Endothelial cell (in vitro differentiated cells): ENCODE measurements around the gene HDGFL2. TPM values are rescaled to one million over a fixed set of nuclear protein-coding genes. Genes with fewer than 3 reads are reported as not detected.

Source experiments
- DNase-seq: peaks from one replicate; pipeline ENCODE4 v3.0.0; 2021; ENCODE audit warnings: low spot score
- H3K27ac Mint-ChIP-seq: one replicate; pipeline ENCODE4 v1.8.0; 2021; ENCODE audit warnings: mixed read lengths, inconsistent platforms; ENCODE audit not compliant: unreplicated experiment
- H3K27me3 Mint-ChIP-seq: one replicate; pipeline ENCODE4 v1.8.0; 2021; ENCODE audit warnings: mild to moderate bottlenecking, moderate library complexity, mixed read lengths, inconsistent platforms; ENCODE audit not compliant: unreplicated experiment
- H3K36me3 Mint-ChIP-seq: one replicate; pipeline ENCODE4 v1.8.0; 2021; ENCODE audit warnings: mild to moderate bottlenecking, low read depth, mixed read lengths, inconsistent platforms; ENCODE audit not compliant: unreplicated experiment
- H3K4me1 Mint-ChIP-seq: one replicate; pipeline ENCODE4 v1.8.0; 2021; ENCODE audit warnings: mild to moderate bottlenecking, mixed read lengths, inconsistent platforms; ENCODE audit not compliant: unreplicated experiment
- H3K4me3 Mint-ChIP-seq: one replicate; pipeline ENCODE4 v1.8.0; 2021; ENCODE audit warnings: mild to moderate bottlenecking, mixed read lengths, inconsistent platforms; ENCODE audit not compliant: unreplicated experiment
- H3K9me3 Mint-ChIP-seq: one replicate; pipeline ENCODE4 v1.8.0; 2021; ENCODE audit warnings: mixed read lengths, inconsistent platforms; ENCODE audit not compliant: unreplicated experiment
- CTCF ChIP-seq: fragments of 200-600 bp; sonication (generic); IDR thresholded peaks from one replicate; pipeline ENCODE4 v1.5.0; 2021; ENCODE audit warnings: antibody characterized with exemption; ENCODE audit not compliant: unreplicated experiment
- total RNA-seq: library from RNA; stranded (reverse); fragmentation: NEBNext Ultra II Directional; extraction: Animal tissue kit (Norgen Biotek cat#: 25700); gene quantifications from one replicate; pipeline ENCODE4 v1.2.1, GENCODE V29; 2021; ENCODE audit not compliant: unreplicated experiment

Gene HDGFL2
- total RNA-seq, 1 donor from 2014 or later = 107 TPM

GRCh38 chr19:4507804-4508203 lies 35.7 kb downstream of the HDGFL2 start:
- no peak for TF ChIP-seq CTCF
- no peak for DNase-seq
- Mint-ChIP-seq H3K27ac (no peak overlapping the region), H3K9me3 (no peaks in the 10 kb centered on the region), H3K36me3 (peaks cover 18% of the 10 kb centered on the region), H3K4me1 (peaks cover 4% of the 10 kb centered on the region), H3K4me3 (no peak overlapping the region), H3K27me3 (peaks cover 24% of the 10 kb centered on the region)

GRCh38 chr19:4508698-4509097 lies 36.6 kb downstream of the HDGFL2 start:
- Mint-ChIP-seq H3K27me3 (peaks cover 25% of the 10 kb centered on the region), H3K4me3 (no peak overlapping the region), H3K4me1 (peaks cover 4% of the 10 kb centered on the region), H3K9me3 (no peaks in the 10 kb centered on the region), H3K36me3 (peaks cover 18% of the 10 kb centered on the region), H3K27ac (no peak overlapping the region)
- no peak for TF ChIP-seq CTCF
- DNase-seq = no peak

- H3K9me3 Mint-ChIP-seq = no peaks in the 10 kb centered on the region
- H3K4me3 Mint-ChIP-seq = no peak overlapping the region
- no peak for DNase-seq
- no peak for TF ChIP-seq CTCF
- H3K27me3 Mint-ChIP-seq = peaks cover 29% of the 10 kb centered on the region
- no peak overlapping the region for H3K27ac Mint-ChIP-seq
- peaks cover 4% of the 10 kb centered on the region for H3K4me1 Mint-ChIP-seq
- peaks cover 16% of the 10 kb centered on the region for H3K36me3 Mint-ChIP-seq
These were observed 38.5 kb downstream of the HDGFL2 start for GRCh38 chr19:4510435-4511255.

- Mint-ChIP-seq H3K27me3 (peaks cover 25% of the 10 kb centered on the region), H3K4me1 (no peaks in the 10 kb centered on the region), H3K9me3 (no peaks in the 10 kb centered on the region), H3K4me3 (no peak overlapping the region), H3K36me3 (peaks cover 8% of the 10 kb centered on the region), H3K27ac (no peak overlapping the region)
- no peak for TF ChIP-seq CTCF
- DNase-seq = no peak
These were observed 39.4 kb downstream of the HDGFL2 start for GRCh38 chr19:4511300-4512054.

DNA sequence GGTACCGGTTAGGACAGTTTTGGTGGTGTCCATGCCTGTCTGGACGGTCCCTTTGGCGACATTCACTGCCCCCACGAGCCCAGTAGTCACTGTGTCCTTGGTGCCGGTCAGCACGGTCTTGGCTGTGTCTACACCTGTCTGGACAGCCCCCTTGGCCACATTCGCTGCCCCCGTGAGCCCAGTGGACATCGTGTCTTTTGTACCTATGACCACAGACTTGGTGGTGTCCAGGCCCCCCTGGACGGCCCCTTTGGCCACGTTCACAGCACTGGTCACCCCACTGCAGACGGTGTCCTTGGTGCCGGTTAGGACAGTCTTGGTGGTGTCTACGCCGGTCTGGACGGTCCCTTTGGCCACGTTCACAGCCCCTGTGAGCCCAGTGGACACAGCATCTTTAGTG lies 40.0 kb downstream of the HDGFL2 start:
- no peak overlapping the region for H3K4me3 Mint-ChIP-seq
- no peak for TF ChIP-seq CTCF
- no peak overlapping the region for H3K27ac Mint-ChIP-seq
- no peaks in the 10 kb centered on the region for H3K9me3 Mint-ChIP-seq
- H3K36me3 Mint-ChIP-seq = peaks cover 2% of the 10 kb centered on the region
- no peak for DNase-seq
- H3K4me1 Mint-ChIP-seq = no peaks in the 10 kb centered on the region
- peaks cover 25% of the 10 kb centered on the region for H3K27me3 Mint-ChIP-seq
